Spleen (tissue), 11 donors: ENCODE data around the gene MON2. TPM values are rescaled to one million over a fixed set of nuclear protein-coding genes. Genes with fewer than 3 reads are reported as not detected.

Experiments
- DNase-seq: peaks from one replicate; pipeline ENCODE4 v3.0.0-alpha.2; 2020
- H3K27ac ChIP-seq, 8 donors: fragments of 200-600 bp; sonication (generic) in 7 of 8; 1 replicate in 4 of 8; 2 replicates in 4 of 8; pipeline versions ENCODE4 v1.5.0 to v1.8.0; 2016 to 2021; ENCODE audit warnings: inconsistent platforms in 4 of 8, mild to moderate bottlenecking in 4 of 8, moderate library complexity in 1 of 8
- H3K27me3 ChIP-seq, 7 donors: fragments of 200-600 bp; sonication (generic) in 6 of 7; replicated peaks in 1 of 7; 1 replicate in 4 of 7; 2 replicates in 3 of 7; pipeline versions ENCODE4 v1.5.0 to v1.8.0; 2016 to 2021; ENCODE audit warnings: inconsistent platforms in 3 of 7, mild to moderate bottlenecking in 1 of 7
- H3K36me3 ChIP-seq, 6 donors: fragments of 200-600 bp; sonication (generic) in 5 of 6; 1 replicate in 4 of 6; 2 replicates in 2 of 6; pipeline versions ENCODE4 v1.5.0 to v1.8.0; 2016 to 2021; ENCODE audit warnings: inconsistent platforms in 2 of 6
- H3K4me1 ChIP-seq, 6 donors: fragments of 200-600 bp; sonication (generic) in 5 of 6; 1 replicate in 3 of 6; 2 replicates in 3 of 6; pipeline versions ENCODE4 v1.5.0 to v1.8.0; 2016 to 2021; ENCODE audit warnings: inconsistent platforms in 3 of 6
- H3K4me3 ChIP-seq, 8 donors: fragments of 200-600 bp; sonication (generic) in 7 of 8; 1 replicate in 4 of 8; 2 replicates in 4 of 8; pipeline versions ENCODE4 v1.5.0 to v1.8.0; 2016 to 2021; ENCODE audit warnings: inconsistent platforms in 4 of 8, mild to moderate bottlenecking in 4 of 8, moderate library complexity in 2 of 8
- H3K9me3 ChIP-seq, 8 donors: fragments of 200-600 bp; sonication (generic) in 7 of 8; 1 replicate in 4 of 8; 2 replicates in 4 of 8; pipeline versions ENCODE4 v1.5.0 to v1.8.0; 2016 to 2021; ENCODE audit warnings: inconsistent platforms in 4 of 8
- CTCF ChIP-seq, 11 experiments: fragments of 200-600 bp in 7 of 11; fragments of 450-650 bp in 4 of 11; sonication (generic) in 4 of 11; IDR thresholded peaks in 8 of 11; conservative IDR thresholded peaks in 3 of 11; 1 replicate in 7 of 11; 2 replicates in 4 of 11; pipeline versions ENCODE4 v1.4.0 to v1.8.0; 2016 to 2021; ENCODE audit warnings: antibody characterized with exemption in 11 of 11, inconsistent platforms in 4 of 11, mild to moderate bottlenecking in 1 of 11
- POLR2A ChIP-seq, 3 donors: fragments of 450-650 bp; IDR thresholded peaks; one replicate each; pipeline ENCODE4 v1.5.1; 2017; ENCODE audit warnings: antibody characterized with exemption in 3 of 3, mild to moderate bottlenecking in 1 of 3
- POLR2AphosphoS5 ChIP-seq, 3 donors: sonication (generic); formaldehyde crosslinking; IDR thresholded peaks; one replicate each; pipeline ENCODE4 v1.5.1; 2017; ENCODE audit warnings: antibody characterized with exemption in 3 of 3
- WGBS, 5 donors: extraction: QIAGEN DNeasy Blood & Tissue Kit in 3 of 5; methylation state at CpG; one replicate each; pipeline versions ENCODE4 v1.1.5 to v1.1.7; 2013 to 2018; 5-methylcytosine and 5-hydroxymethylcytosine counted together
- intact Hi-C: fragments of 100-400 bp; cut with DNase I; formaldehyde crosslinking; loops from one replicate; pipeline ENCODE4 v1.15.0; 2023; ENCODE audit warnings: low total_unique reads
- polyA plus RNA-seq, 3 donors: library from polyadenylated mRNA; stranded (reverse); fragments of 200-250 nt; gene quantifications; one replicate each; pipeline ENCODE4 v1.2.1, GENCODE V29; 2013
- total RNA-seq, 7 donors: library from RNA; depleted of rRNA in 3 of 7; stranded (reverse); fragments of >200 nt in 3 of 7; fragmentation: NEBNext Ultra II Directional in 4 of 7; extraction: Animal tissue kit (Norgen Biotek cat#: 25700) in 4 of 7; gene quantifications; one replicate each; pipeline versions ENCODE4 v1.1.0 to v1.2.1, GENCODE V29; 2016 to 2021
- donor health status: healthy with polysubstance abuse.
- donor health status: DM: no; HTN: no; CAD: no; lungs with moderate emphysema.
- donor health status: DM: no; HTN: no; CAD: no.
- donor health status: Bipolar disorder and iron deficiency.
- donor health status: healthy.
- donor health status: DM: no; HTN: no; CAD: no.
- donor health status: DM: yes; HTN: yes; CAD: no.

Gene MON2
- total and polyA plus RNA-seq, 10 donors, result 10.8 to 181 (median 82.0) TPM

GRCh38 chr12:62523619-62524018 lies 57.0 kb downstream of the MON2 start:
- no peak overlapping the region for H3K4me3 ChIP-seq
- DNase-seq, result no peak
- H3K4me1 ChIP-seq, result peaks cover 0 to 27% (median 2%) of the 10 kb centered on the region in 6 donors
- no peaks in the 10 kb centered on the region for H3K9me3 ChIP-seq
- peaks cover 0 to 75% (median 6%) of the 10 kb centered on the region in 6 donors for H3K36me3 ChIP-seq
- intact Hi-C loops, result no loop called here
- TF ChIP-seq POLR2AphosphoS5 (IDR thresholded peaks at IDR 0.05), result no peak
- TF ChIP-seq POLR2A (IDR thresholded peaks at IDR 0.05), result no peak
- TF ChIP-seq CTCF (IDR thresholded peaks at IDR 0.05 in 8 of 11, conservative IDR thresholded peaks at IDR 0.05 in 3 of 11), result no peak
- H3K27ac ChIP-seq, result peak overlapping the region in 1 of 8 donors; percentile 10
- 87 to 100% (median 94%) methylated on average over 1 of the region's 1 CpG for WGBS, 5 donors
- no peaks in the 10 kb centered on the region for H3K27me3 ChIP-seq

DNA sequence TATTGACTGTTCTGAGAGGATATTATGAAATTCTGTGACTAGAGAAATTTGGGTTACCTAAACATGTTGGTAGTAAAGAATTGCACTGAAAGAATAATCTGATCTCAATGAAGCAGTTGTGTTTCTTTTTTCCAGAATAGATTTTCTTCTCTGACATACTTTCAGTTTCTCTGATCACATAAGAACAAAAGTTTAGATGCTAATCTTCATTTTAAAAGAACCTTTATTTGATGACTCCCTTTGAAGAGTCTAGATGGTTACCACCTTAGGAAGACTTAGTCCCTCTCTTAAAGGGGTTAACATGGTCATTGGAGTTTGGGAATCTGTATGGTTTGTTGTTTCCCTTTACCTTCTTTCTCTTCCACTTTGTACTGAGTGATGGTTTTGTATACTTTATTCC lies 58.6 kb downstream of the MON2 start:
- Histone ChIP-seq H3K36me3 (peaks cover 0 to 59% (median 0%) of the 10 kb centered on the region in 6 donors), H3K4me3 (no peak overlapping the region), H3K27ac (peak overlapping the region in 4 of 8 donors; percentile 18 to 28 (median 22)), H3K27me3 (no peaks in the 10 kb centered on the region), H3K9me3 (no peaks in the 10 kb centered on the region), H3K4me1 (peaks cover 0 to 27% (median 2%) of the 10 kb centered on the region in 6 donors)
- intact Hi-C loops, result no loop called here
- no peak for TF ChIP-seq CTCF (IDR thresholded peaks at IDR 0.05 in 8 of 11, conservative IDR thresholded peaks at IDR 0.05 in 3 of 11)
- TF ChIP-seq POLR2A (IDR thresholded peaks at IDR 0.05), result no peak
- no peak for TF ChIP-seq POLR2AphosphoS5 (IDR thresholded peaks at IDR 0.05)
- no peak for DNase-seq

DNA sequence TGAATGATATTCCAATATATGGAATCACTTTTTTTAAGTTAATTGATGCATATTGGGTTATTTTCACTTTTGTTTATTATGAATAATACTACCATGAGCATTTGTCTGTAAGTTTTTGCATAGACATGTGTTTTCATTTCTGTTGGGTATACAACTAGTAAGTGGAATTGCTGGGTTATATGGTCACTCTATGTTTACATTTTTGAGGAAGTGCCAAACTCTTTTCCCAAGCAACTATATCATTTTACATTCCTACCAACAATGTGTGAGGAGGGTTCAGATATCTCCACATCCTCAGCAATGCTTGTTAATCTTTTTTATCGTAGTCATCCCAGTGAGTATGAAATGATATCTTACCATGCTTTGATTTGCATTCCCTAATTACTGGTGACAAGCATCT lies 64.0 kb downstream of the MON2 start:
- Histone ChIP-seq H3K9me3 (no peaks in the 10 kb centered on the region), H3K4me3 (no peak overlapping the region), H3K27me3 (no peaks in the 10 kb centered on the region), H3K36me3 (peaks cover 0 to 77% (median 24%) of the 10 kb centered on the region in 6 donors), H3K27ac (no peak overlapping the region), H3K4me1 (peaks cover 0 to 5% (median 0%) of the 10 kb centered on the region in 6 donors)
- 84 to 90% (median 88%) methylated on average over 1 of the region's 1 CpG for WGBS, 5 donors
- TF ChIP-seq POLR2AphosphoS5 (IDR thresholded peaks at IDR 0.05), result no peak
- no peak for TF ChIP-seq CTCF (IDR thresholded peaks at IDR 0.05 in 8 of 11, conservative IDR thresholded peaks at IDR 0.05 in 3 of 11)
- no peak for TF ChIP-seq POLR2A (IDR thresholded peaks at IDR 0.05)
- intact Hi-C loops, result no loop called here
- DNase-seq, result no peak

- peaks cover 0 to 77% (median 31%) of the 10 kb centered on the region in 6 donors for H3K36me3 ChIP-seq
- no peak for DNase-seq
- TF ChIP-seq POLR2A (IDR thresholded peaks at IDR 0.05), result no peak
- no peak for TF ChIP-seq CTCF (IDR thresholded peaks at IDR 0.05 in 8 of 11, conservative IDR thresholded peaks at IDR 0.05 in 3 of 11)
- TF ChIP-seq POLR2AphosphoS5 (IDR thresholded peaks at IDR 0.05), result no peak
- intact Hi-C loops, result no loop called here
- H3K27ac ChIP-seq, result no peak overlapping the region
- H3K4me1 ChIP-seq, result peaks cover 0 to under 1% (median 0%) of the 10 kb centered on the region in 6 donors
- H3K4me3 ChIP-seq, result no peak overlapping the region
- no peaks in the 10 kb centered on the region for H3K9me3 ChIP-seq
- no peaks in the 10 kb centered on the region for H3K27me3 ChIP-seq
- WGBS, 5 donors, result 67 to 99% (median 79%) methylated on average over 3 of the region's 3 CpGs
These were observed 65.7 kb downstream of the MON2 start for GRCh38 chr12:62532333-62532732.
